T-helper 2 cell treated with Interferon-gamma antibody and Interleukin-4, amounts not matched to agents 5 μg/mL and 100 μg/mL, for 36 hours (primary cell): Measurements from ENCODE around the gene H2BK1.

Experiments
- DNase-seq: peaks from one replicate; pipeline ENCODE4 v3.0.0; 2021; ENCODE audit warnings: low spot score
- H3K27ac Mint-ChIP-seq: one replicate; pipeline ENCODE4 v1.8.0; 2021; ENCODE audit warnings: mild to moderate bottlenecking, mixed read lengths
- H3K27me3 Mint-ChIP-seq: one replicate; pipeline ENCODE4 v1.8.0; 2021; ENCODE audit warnings: low read depth, mixed read lengths
- H3K36me3 Mint-ChIP-seq: one replicate; pipeline ENCODE4 v1.8.0; 2021; ENCODE audit warnings: low read depth, mixed read lengths
- H3K4me1 Mint-ChIP-seq: one replicate; pipeline ENCODE4 v1.8.0; 2021; ENCODE audit warnings: low read depth, mixed read lengths
- H3K4me3 Mint-ChIP-seq: one replicate; pipeline ENCODE4 v1.8.0; 2022; ENCODE audit warnings: mild to moderate bottlenecking, moderate library complexity, mixed read lengths
- H3K9me3 Mint-ChIP-seq: one replicate; pipeline ENCODE4 v1.8.0; 2021; ENCODE audit warnings: mixed read lengths

Gene H2BK1

DNA sequence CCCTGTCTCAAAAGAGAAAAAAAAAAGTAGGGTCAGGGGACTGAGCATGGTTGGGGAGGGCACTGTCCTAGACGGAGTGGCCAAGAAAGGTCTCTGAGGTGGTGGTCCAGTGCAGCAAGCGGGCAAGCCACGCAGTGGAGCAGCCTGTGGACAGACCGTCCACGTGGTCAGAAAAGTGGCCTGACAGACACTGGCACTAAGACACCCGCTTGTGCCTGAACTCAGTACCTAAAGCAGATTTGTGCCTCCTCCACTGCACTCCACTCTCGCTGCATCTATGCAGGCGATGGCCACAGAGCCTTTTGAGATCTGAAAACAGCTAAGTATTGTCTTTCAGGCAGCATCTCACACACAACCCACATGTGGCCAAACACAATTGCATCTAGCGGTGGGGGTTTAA is 32.1 kb downstream of the H2BK1 start:
- no peaks in the 10 kb centered on the region for H3K4me1 Mint-ChIP-seq
- no peak overlapping the region for H3K27ac Mint-ChIP-seq
- no peaks in the 10 kb centered on the region for H3K9me3 Mint-ChIP-seq
- H3K36me3 Mint-ChIP-seq: no peaks in the 10 kb centered on the region
- H3K4me3 Mint-ChIP-seq: no peak overlapping the region
- H3K27me3 Mint-ChIP-seq: peaks cover 6% of the 10 kb centered on the region
- no peak for DNase-seq

- H3K27me3 Mint-ChIP-seq: peaks cover 10% of the 10 kb centered on the region
- H3K4me3 Mint-ChIP-seq: no peak overlapping the region
- no peaks in the 10 kb centered on the region for H3K9me3 Mint-ChIP-seq
- no peaks in the 10 kb centered on the region for H3K36me3 Mint-ChIP-seq
- no peak overlapping the region for H3K27ac Mint-ChIP-seq
- DNase-seq: no peak
- H3K4me1 Mint-ChIP-seq: peaks cover 4% of the 10 kb centered on the region
Observed at GRCh38 chr7:151177310-151177709, 33.0 kb downstream of the H2BK1 start.

- peaks cover 6% of the 10 kb centered on the region for H3K4me1 Mint-ChIP-seq
- no peaks in the 10 kb centered on the region for H3K9me3 Mint-ChIP-seq
- no peaks in the 10 kb centered on the region for H3K36me3 Mint-ChIP-seq
- DNase-seq: no peak
- H3K27ac Mint-ChIP-seq: no peak overlapping the region
- H3K4me3 Mint-ChIP-seq: no peak overlapping the region
- peaks cover 13% of the 10 kb centered on the region for H3K27me3 Mint-ChIP-seq
Observed at GRCh38 chr7:151176401-151176800, 33.9 kb downstream of the H2BK1 start.

GRCh38 chr7:151175793-151176311 is 34.4 kb downstream of the H2BK1 start:
- no peak overlapping the region for H3K27ac Mint-ChIP-seq

DNA sequence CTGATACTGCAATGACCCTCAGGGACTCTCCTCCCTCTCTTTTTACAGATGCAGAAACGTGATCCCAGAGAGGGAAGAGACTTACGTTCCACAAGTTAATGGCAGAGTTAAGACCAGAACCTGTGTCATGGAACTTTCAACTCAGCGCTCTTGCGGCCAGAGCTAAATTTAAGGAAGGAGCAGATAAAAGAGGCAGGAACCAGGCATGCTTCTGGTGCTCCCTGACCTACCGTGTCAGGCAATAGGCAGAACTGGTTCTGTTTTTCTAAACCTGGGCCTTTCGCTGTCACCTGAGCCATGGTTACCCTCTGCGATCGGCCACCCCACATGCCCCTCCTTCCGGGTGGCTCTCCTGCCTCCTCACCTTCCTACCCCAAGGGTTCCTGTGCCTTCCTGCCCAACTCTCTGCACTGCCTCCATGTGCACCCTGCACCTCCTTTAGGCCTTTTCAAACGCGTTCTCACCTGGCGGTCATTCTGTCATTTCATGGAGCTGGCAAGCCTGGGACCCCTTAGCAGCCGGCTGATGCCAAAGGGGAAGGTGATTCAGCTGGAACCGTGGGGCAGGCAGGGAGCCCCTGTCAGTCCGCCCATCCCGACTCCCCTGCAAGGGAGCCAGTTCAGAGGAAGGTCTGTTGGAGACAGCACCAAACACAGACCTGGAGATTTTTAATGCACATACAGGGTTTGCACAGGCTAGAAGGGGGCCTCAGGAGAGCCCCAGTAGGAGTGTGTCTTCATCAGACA is 35.1 kb downstream of the H2BK1 start:
- DNase-seq: no peak
- H3K27ac Mint-ChIP-seq: no peak overlapping the region
- H3K27me3 Mint-ChIP-seq: peaks cover 22% of the 10 kb centered on the region
- peaks cover 6% of the 10 kb centered on the region for H3K4me1 Mint-ChIP-seq
- H3K36me3 Mint-ChIP-seq: no peaks in the 10 kb centered on the region
- H3K4me3 Mint-ChIP-seq: no peak overlapping the region
- no peaks in the 10 kb centered on the region for H3K9me3 Mint-ChIP-seq

More at GRCh38 chr7:151175793-151176311, 34.4 kb downstream of the H2BK1 start:
- no peak overlapping the region for H3K4me3 Mint-ChIP-seq
- no peak for DNase-seq
- H3K9me3 Mint-ChIP-seq: no peaks in the 10 kb centered on the region
- H3K27me3 Mint-ChIP-seq: peaks cover 19% of the 10 kb centered on the region
- peaks cover 6% of the 10 kb centered on the region for H3K4me1 Mint-ChIP-seq
- H3K36me3 Mint-ChIP-seq: no peaks in the 10 kb centered on the region

GRCh38 chr7:151174246-151175046 is 35.8 kb downstream of the H2BK1 start:
- DNase-seq: no peak
- Mint-ChIP-seq H3K36me3 (no peaks in the 10 kb centered on the region), H3K4me1 (peaks cover 6% of the 10 kb centered on the region), H3K9me3 (no peaks in the 10 kb centered on the region), H3K27me3 (peaks cover 30% of the 10 kb centered on the region), H3K27ac (no peak overlapping the region), H3K4me3 (no peak overlapping the region)

- H3K4me1 Mint-ChIP-seq: peaks cover 6% of the 10 kb centered on the region
- H3K36me3 Mint-ChIP-seq: no peaks in the 10 kb centered on the region
- no peak overlapping the region for H3K27ac Mint-ChIP-seq
- no peaks in the 10 kb centered on the region for H3K9me3 Mint-ChIP-seq
- no peak overlapping the region for H3K4me3 Mint-ChIP-seq
- no peak for DNase-seq
- H3K27me3 Mint-ChIP-seq: peaks cover 35% of the 10 kb centered on the region
Observed at GRCh38 chr7:151173386-151174245, 36.7 kb downstream of the H2BK1 start.

DNA sequence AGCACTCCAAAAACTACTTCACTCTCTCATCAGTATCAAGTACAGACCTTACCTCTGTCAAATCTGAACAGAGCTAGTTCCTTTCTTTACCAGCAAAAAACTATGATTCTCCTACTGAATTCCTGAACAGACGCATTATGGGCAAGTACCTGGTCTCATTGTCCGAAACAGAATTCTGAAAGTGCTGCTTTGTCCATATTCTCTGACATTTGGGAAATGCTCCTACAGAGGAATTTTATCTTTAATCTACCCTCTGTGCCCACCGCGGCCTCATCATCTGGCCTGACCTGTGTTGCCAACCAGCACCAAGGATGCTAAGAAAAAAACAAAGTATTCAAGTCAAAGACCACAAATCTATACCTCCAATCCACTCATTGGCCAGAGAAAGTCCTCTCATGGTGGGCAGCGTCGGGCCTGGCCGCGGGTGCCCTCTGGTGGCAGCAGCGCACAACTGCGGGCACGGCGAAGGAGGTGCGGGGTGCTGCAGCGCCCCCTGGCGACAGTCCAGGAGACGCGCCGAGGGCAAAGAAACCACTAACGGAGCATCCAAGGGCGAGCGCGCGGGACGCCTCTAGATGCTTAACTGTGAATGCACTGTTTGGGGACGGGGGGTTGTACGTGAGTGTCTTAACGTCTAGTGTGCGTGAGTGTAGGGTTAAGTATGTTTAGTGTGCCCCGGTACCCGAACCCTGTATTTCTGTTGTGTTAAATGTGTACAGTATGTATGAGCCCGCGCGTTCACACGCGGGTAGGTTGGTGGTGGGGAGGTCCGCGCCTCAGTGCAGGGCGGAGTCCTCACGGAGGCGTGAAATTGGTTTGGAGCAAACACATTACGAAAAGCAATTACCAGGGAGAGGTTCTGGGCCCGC is 37.8 kb downstream of the H2BK1 start:
- Mint-ChIP-seq H3K36me3 (no peaks in the 10 kb centered on the region), H3K27ac (no peak overlapping the region), H3K4me3 (no peak overlapping the region), H3K9me3 (no peaks in the 10 kb centered on the region), H3K4me1 (peaks cover 9% of the 10 kb centered on the region), H3K27me3 (peaks cover 39% of the 10 kb centered on the region)
- peak; percentile 79 for DNase-seq

DNA sequence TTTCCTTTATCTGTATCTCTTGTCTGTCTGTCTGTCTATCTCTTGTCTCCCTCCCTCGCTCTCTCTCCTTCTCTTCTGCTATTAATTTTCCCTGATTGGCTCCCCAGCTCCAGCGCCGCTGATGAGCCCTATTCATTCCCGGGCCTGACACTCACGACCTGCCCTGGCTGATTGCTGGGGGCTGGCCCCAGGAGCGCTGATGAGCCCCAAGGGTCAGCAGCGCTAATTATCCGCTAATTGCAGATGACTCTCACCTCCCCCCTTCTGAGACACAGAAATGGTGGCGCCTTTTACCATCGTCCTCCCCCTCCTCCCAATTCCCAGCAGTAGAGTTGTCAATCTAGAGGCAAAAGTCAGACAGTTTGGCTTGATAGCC is 41.5 kb downstream of the H2BK1 start:
- no peaks in the 10 kb centered on the region for H3K36me3 Mint-ChIP-seq

GRCh38 chr7:151168003-151168786 is 42.1 kb downstream of the H2BK1 start:
- DNase-seq: peak; percentile 59
- H3K4me1 Mint-ChIP-seq: peaks cover 9% of the 10 kb centered on the region
- no peaks in the 10 kb centered on the region for H3K9me3 Mint-ChIP-seq
- no peak overlapping the region for H3K27ac Mint-ChIP-seq
- H3K27me3 Mint-ChIP-seq: peaks cover 47% of the 10 kb centered on the region
- H3K4me3 Mint-ChIP-seq: peak overlapping the region; percentile 16
- no peaks in the 10 kb centered on the region for H3K36me3 Mint-ChIP-seq

More for the DNA sequence above, 41.5 kb downstream of the H2BK1 start:
- Mint-ChIP-seq H3K27ac (no peak overlapping the region), H3K4me1 (peaks cover 9% of the 10 kb centered on the region), H3K27me3 (peaks cover 47% of the 10 kb centered on the region), H3K9me3 (no peaks in the 10 kb centered on the region), H3K4me3 (peak overlapping the region; percentile 16)
- no peak for DNase-seq

- H3K27ac Mint-ChIP-seq: no peak within 1 kb of the TSS
- no peaks in the 10 kb centered on the region for H3K9me3 Mint-ChIP-seq
- H3K27me3 Mint-ChIP-seq: peaks cover 43% of the 10 kb centered on the region
- peaks cover 6% of the 10 kb centered on the region for H3K4me1 Mint-ChIP-seq
- H3K4me3 Mint-ChIP-seq: peak within 1 kb of the TSS; percentile 17
- no peak for DNase-seq
- no peaks in the 10 kb centered on the region for H3K36me3 Mint-ChIP-seq
Observed at GRCh38 chr7:151167197-151167961, 42.9 kb downstream of the H2BK1 start, which contains the start of gene GBX1. TSS of gene GBX1 (minus strand) at chr7:151167694. CDS start at chr7:151167548, 146 bp downstream.
